Psoas muscle (tissue), 8 donors: ENCODE data around the gene NSD2. TPM values are rescaled to one million over a fixed set of nuclear protein-coding genes. Genes with fewer than 3 reads are reported as not detected.
A peak's percentile ranks its signal among the peaks of the same experiment; 100 is the strongest.

ENCODE experiments used
- ATAC-seq, 4 donors: fragments of 200-7000 bp; cut with Tn5 transposase; one replicate each; pipeline ENCODE4 v1.9.1; 2020; ENCODE audit warnings: moderate library complexity in 3 of 4, mild to moderate bottlenecking in 2 of 4
- DNase-seq, 2 donors: peaks; one replicate each; pipeline ENCODE4 v3.0.0-alpha.2; 2020
- H3K27ac ChIP-seq: fragments of 200-600 bp; one replicate; pipeline ENCODE4 v1.8.0; 2022
- H3K27me3 ChIP-seq, 3 donors: fragments of 200-600 bp in 1 of 3; one replicate each; pipeline versions ENCODE4 v1.6.1 to v1.8.0; 2013 to 2022; ENCODE audit warnings: low read length in 2 of 3, mild to moderate bottlenecking in 2 of 3, moderate library complexity in 1 of 3; ENCODE audit not compliant: insufficient read depth in 3 of 3
- H3K36me3 ChIP-seq, 2 donors: fragments of 200-600 bp in 1 of 2; one replicate each; pipeline versions ENCODE4 v1.6.1 to v1.8.0; 2013 to 2022; ENCODE audit warnings: low read depth in 1 of 2, mild to moderate bottlenecking in 1 of 2, moderate library complexity in 1 of 2; ENCODE audit not compliant: insufficient read depth in 1 of 2
- H3K4me1 ChIP-seq: fragments of 200-600 bp; one replicate; pipeline ENCODE4 v1.8.0; 2022
- H3K4me3 ChIP-seq: fragments of 200-600 bp; one replicate; pipeline ENCODE4 v1.8.0; 2022; ENCODE audit warnings: mild to moderate bottlenecking
- H3K9me3 ChIP-seq: fragments of 200-600 bp; one replicate; pipeline ENCODE4 v1.8.0; 2022
- WGBS, 3 donors: extraction: QIAGEN DNeasy Blood & Tissue Kit; methylation state at CpG; one replicate each; pipeline versions ENCODE4 v1.1.6 to v1.1.7; 2013; 5-methylcytosine and 5-hydroxymethylcytosine counted together
- intact Hi-C, 2 donors: fragments of 100-400 bp; cut with DNase I; formaldehyde crosslinking; loops; one replicate each; pipeline versions ENCODE4 v1.11.0 to v1.14.2; 2022
- polyA plus RNA-seq, 3 donors: library from polyadenylated mRNA; stranded (reverse); fragments of 200-250 nt; gene quantifications; one replicate each; pipeline ENCODE4 v1.2.3, GENCODE V29; 2013
- total RNA-seq, 4 donors: library from RNA; stranded (reverse); fragmentation: NEBNext Ultra II Directional in 2 of 4; extraction: Animal tissue kit (Norgen Biotek cat#: 25700) in 2 of 4; gene quantifications; one replicate each; pipeline versions ENCODE4 v1.2.1 to v1.2.4, GENCODE V29; 2021 to 2023
- TF ChIP-seq, protein P1 (sequence below): fragments of 200-600 bp; IDR thresholded peaks from one replicate; pipeline ENCODE4 v1.8.0; 2022; ENCODE audit warnings: antibody characterized with exemption
- donor health status: healthy with polysubstance abuse.
- donor health status: DM: no; HTN: no; CAD: no; lungs with moderate emphysema.
- donor health status: Bipolar disorder and iron deficiency.
- donor health status: healthy.
- donor health status: DM: yes; HTN: yes; CAD: no.
- donor health status: DM: no; HTN: no; CAD: no.
- donor health status: DM: no; HTN: no; CAD: no.
- donor health status: DM: yes; HTN: yes; CAD: no.

NSD2 gene
- total and polyA plus RNA-seq, 7 donors: 5.6 to 36.0 (median 21.2) TPM

DNA sequence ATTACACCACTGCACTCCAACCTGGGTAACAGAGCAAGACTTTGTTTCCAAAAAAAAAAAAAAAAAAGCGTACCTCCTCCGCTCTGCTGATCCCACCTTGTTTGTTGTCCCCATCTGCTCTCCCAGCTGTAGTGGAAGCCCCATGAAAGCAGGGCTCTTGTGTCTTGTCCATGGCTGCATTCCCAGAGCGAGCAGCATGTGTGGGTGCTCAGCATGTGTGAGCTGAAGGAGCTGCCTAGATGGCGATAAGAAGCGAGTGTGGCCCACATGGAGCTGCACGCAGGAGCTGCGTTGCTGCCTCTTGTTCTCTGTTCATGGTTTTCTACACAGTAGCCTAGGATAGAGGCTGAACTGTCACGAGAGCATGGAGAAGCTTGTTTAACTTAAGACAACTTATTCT is 12.4 kb downstream of the NSD2 start:
- no peaks in the 10 kb centered on the region for H3K36me3 ChIP-seq
- 94 to 95% (median 95%) methylated on average over 8 of the region's 8 CpGs for WGBS, 3 donors
- TF ChIP-seq, protein P1, sequence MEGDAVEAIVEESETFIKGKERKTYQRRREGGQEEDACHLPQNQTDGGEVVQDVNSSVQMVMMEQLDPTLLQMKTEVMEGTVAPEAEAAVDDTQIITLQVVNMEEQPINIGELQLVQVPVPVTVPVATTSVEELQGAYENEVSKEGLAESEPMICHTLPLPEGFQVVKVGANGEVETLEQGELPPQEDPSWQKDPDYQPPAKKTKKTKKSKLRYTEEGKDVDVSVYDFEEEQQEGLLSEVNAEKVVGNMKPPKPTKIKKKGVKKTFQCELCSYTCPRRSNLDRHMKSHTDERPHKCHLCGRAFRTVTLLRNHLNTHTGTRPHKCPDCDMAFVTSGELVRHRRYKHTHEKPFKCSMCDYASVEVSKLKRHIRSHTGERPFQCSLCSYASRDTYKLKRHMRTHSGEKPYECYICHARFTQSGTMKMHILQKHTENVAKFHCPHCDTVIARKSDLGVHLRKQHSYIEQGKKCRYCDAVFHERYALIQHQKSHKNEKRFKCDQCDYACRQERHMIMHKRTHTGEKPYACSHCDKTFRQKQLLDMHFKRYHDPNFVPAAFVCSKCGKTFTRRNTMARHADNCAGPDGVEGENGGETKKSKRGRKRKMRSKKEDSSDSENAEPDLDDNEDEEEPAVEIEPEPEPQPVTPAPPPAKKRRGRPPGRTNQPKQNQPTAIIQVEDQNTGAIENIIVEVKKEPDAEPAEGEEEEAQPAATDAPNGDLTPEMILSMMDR: no peak
- H3K9me3 ChIP-seq: no peaks in the 10 kb centered on the region
- no peaks in the 10 kb centered on the region for H3K27me3 ChIP-seq
- ATAC-seq (no peak), DNase-seq (peak in 1 of 2 donors; percentile 9)
- no peak overlapping the region for H3K4me3 ChIP-seq
- peaks cover 6% of the 10 kb centered on the region for H3K4me1 ChIP-seq
- H3K27ac ChIP-seq: no peak overlapping the region
- intact Hi-C loops: no loop called here

DNA sequence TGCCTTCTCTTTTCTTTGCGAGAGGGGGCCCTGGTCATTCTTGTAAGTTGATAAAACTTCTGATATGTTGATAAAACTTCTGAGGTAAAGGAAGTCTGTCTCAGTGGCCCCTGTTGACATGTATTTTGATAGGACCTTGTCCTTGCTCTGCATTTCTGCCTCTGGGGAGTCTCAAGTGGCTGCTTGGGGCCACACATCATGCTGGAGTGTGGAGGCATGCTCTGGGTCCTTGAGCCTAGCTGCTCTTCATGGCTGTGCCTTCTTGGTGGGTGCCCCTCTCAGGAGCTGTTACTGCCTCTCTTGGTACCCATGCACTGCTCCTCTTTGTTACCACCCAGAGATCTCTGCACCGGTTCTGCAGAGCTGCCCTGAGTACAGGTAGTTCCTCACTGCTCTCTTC is 14.2 kb downstream of the NSD2 start:
- H3K4me3 ChIP-seq: no peak overlapping the region
- no peak overlapping the region for H3K27ac ChIP-seq
- TF ChIP-seq, protein P1: no peak
- H3K9me3 ChIP-seq: no peaks in the 10 kb centered on the region
- ATAC-seq (no peak), DNase-seq (no peak)
- 89 to 95% (median 92%) methylated on average over 2 of the region's 2 CpGs for WGBS, 3 donors
- H3K4me1 ChIP-seq: peaks cover 1% of the 10 kb centered on the region
- no peaks in the 10 kb centered on the region for H3K36me3 ChIP-seq
- intact Hi-C loops: no loop called here
- H3K27me3 ChIP-seq: no peaks in the 10 kb centered on the region

DNA sequence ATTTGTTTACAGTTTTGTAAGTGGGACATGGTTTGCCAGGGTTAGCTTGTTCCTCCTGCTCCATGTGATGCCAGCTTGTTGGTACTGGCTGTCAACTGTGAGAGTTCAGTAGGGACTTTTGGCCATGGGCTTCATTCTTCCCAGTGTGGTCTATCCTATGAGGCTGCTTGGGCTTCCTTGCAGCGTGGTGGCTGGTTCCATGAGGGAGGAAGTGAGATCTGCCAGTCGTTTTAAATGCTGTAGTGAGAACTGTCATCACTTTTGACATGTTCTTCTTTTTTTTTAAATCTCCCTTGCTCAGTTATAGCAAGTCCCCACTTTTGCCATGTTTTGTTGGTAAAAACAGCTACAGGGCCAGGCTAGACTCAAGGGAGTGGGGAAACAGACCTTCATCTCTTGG is 15.9 kb downstream of the NSD2 start:
- Histone ChIP-seq H3K27ac (no peak overlapping the region), H3K9me3 (no peaks in the 10 kb centered on the region), H3K4me1 (no peaks in the 10 kb centered on the region), H3K36me3 (no peaks in the 10 kb centered on the region), H3K4me3 (no peak overlapping the region), H3K27me3 (no peaks in the 10 kb centered on the region)
- intact Hi-C loops: no loop called here
- TF ChIP-seq, protein P1: no peak
- DNase-seq (no peak), ATAC-seq (no peak)
- 59 to 76% (median 61%) methylated on average over 2 of the region's 2 CpGs for WGBS, 3 donors

DNA sequence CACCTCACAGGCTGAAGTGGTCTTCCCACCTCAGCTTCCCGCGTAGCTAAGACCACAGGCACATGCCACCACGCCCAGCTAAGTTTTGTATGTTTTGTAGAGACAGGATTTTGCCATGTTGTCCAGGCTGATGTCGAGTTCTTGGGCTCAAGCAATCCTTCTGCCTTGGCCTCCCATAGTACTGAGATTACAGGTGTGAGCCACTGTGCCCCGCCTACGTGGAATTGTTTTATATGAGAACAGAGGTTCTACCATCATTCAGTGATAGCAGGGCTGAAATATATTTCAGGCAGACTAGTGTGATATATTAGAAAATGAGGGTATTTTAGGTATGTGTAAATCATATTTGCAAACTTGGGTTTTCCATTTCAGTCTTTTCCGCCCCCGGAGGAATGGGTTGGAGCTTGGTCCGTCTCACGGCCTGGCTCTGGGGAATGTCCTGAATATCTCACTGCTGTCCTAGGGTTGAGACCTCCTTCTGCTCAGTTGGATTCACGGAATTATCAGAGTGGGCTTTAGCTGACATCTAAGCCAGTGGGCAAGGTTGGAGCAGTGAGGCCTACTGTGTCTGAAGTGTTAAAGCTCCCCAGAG is 19.9 kb downstream of the NSD2 start:
- 97 to 98% (median 97%) methylated on average over 11 of the region's 11 CpGs for WGBS, 3 donors
- ATAC-seq (no peak), DNase-seq (no peak)
- no peaks in the 10 kb centered on the region for H3K36me3 ChIP-seq
- no peaks in the 10 kb centered on the region for H3K9me3 ChIP-seq
- H3K4me1 ChIP-seq: no peaks in the 10 kb centered on the region
- no peak overlapping the region for H3K4me3 ChIP-seq
- no peak overlapping the region for H3K27ac ChIP-seq
- intact Hi-C loops: no loop called here
- TF ChIP-seq, protein P1: no peak
- no peaks in the 10 kb centered on the region for H3K27me3 ChIP-seq
